GM23338 (cell line): ENCODE data around the gene GDPD5. TPM values are rescaled to one million over a fixed set of nuclear protein-coding genes. Genes with fewer than 3 reads are reported as not detected.

Experiments
- ATAC-seq: fragments of 200-7000 bp; cut with Tn5 transposase; 3 replicates; pipeline ENCODE4 v1.9.1; 2020
- DNase-seq: peaks from one replicate; pipeline ENCODE4 v3.0.0-alpha.2; 2015; ENCODE audit warnings: low spot score
- H2AFZ ChIP-seq: fragments of 200-600 bp; sonication (generic); 2 replicates; pipeline ENCODE4 v1.8.0; 2016; ENCODE audit warnings: antibody characterized with exemption, mild to moderate bottlenecking, moderate library complexity
- H3F3A ChIP-seq: fragments of 200-600 bp; sonication (generic); replicated peaks from 2 replicates; pipeline ENCODE4 v1.8.0; 2017; ENCODE audit warnings: antibody characterized with exemption, mixed run types, low read depth
- H3K27ac ChIP-seq: fragments of 200-600 bp; sonication (generic); 2 replicates; pipeline ENCODE4 v1.6.1; 2016; ENCODE audit warnings: low read depth
- H3K27me3 ChIP-seq: fragments of 200-600 bp; sonication (generic); 2 replicates; pipeline ENCODE4 v1.8.0; 2016; ENCODE audit warnings: mild to moderate bottlenecking, mixed run types, moderate library complexity; ENCODE audit not compliant: insufficient read depth
- H3K36me3 ChIP-seq: fragments of 200-600 bp; sonication (generic); 2 replicates; pipeline ENCODE4 v1.8.0; 2016; ENCODE audit warnings: mild to moderate bottlenecking; ENCODE audit not compliant: insufficient read depth
- H3K4me1 ChIP-seq: fragments of 200-600 bp; sonication (generic); 2 replicates; pipeline ENCODE4 v1.8.0; 2016; ENCODE audit warnings: mild to moderate bottlenecking, moderate library complexity; ENCODE audit not compliant: insufficient read depth
- H3K4me2 ChIP-seq: fragments of 200-600 bp; sonication (generic); 2 replicates; pipeline ENCODE4 v1.7.1; 2017; ENCODE audit warnings: mixed run types
- H3K4me3 ChIP-seq: fragments of 200-600 bp; sonication (generic); 2 replicates; pipeline ENCODE4 v1.6.1; 2016; ENCODE audit warnings: mixed run types
- H3K79me2 ChIP-seq: fragments of 200-600 bp; sonication (generic); replicated peaks from 2 replicates; pipeline ENCODE4 v1.8.0; 2017; ENCODE audit warnings: mild to moderate bottlenecking; ENCODE audit not compliant: insufficient read depth
- H3K9me2 ChIP-seq: fragments of 200-600 bp; sonication (generic); 2 replicates; pipeline ENCODE4 v1.8.0; 2017; ENCODE audit not compliant: insufficient read depth
- H4K20me1 ChIP-seq: fragments of 200-600 bp; sonication (generic); replicated peaks from 2 replicates; pipeline ENCODE4 v1.8.0; 2017; ENCODE audit warnings: mild to moderate bottlenecking; ENCODE audit not compliant: insufficient read depth
- H3K27ac Mint-ChIP-seq: 2 replicates; pipeline ENCODE4 v1.8.0; 2020; ENCODE audit warnings: inconsistent platforms, mild to moderate bottlenecking, moderate library complexity, mixed read lengths
- H3K27me3 Mint-ChIP-seq: 3 replicates; pipeline ENCODE4 v1.8.0; 2022; ENCODE audit warnings: low read depth, mild to moderate bottlenecking, moderate library complexity, mixed read lengths, inconsistent platforms; ENCODE audit not compliant: insufficient read depth, poor library complexity
- H3K36me3 Mint-ChIP-seq: 3 replicates; pipeline ENCODE4 v1.8.0; 2021; ENCODE audit warnings: low read depth, mild to moderate bottlenecking, inconsistent platforms, moderate library complexity, mixed read lengths
- H3K4me1 Mint-ChIP-seq: 3 replicates; pipeline ENCODE4 v1.8.0; 2020; ENCODE audit warnings: mild to moderate bottlenecking, inconsistent platforms, mixed read lengths
- H3K4me3 Mint-ChIP-seq: 3 replicates; pipeline ENCODE4 v1.8.0; 2021; ENCODE audit warnings: moderate library complexity, mild to moderate bottlenecking, inconsistent platforms, mixed read lengths
- H3K9me3 Mint-ChIP-seq: 3 replicates; pipeline ENCODE4 v1.8.0; 2020; ENCODE audit warnings: moderate library complexity, mild to moderate bottlenecking, inconsistent platforms, mixed read lengths
- CREB1 ChIP-seq: fragments of 250-450 bp; sonication (Bioruptor Pico); IDR thresholded peaks from 2 replicates; pipeline ENCODE4 v1.5.0; 2020; ENCODE audit warnings: low read depth, mild to moderate bottlenecking, moderate library complexity
- CTCF ChIP-seq, 2 experiments: fragments of 200-600 bp in 1 of 2; sonication (generic) in 1 of 2; conservative IDR thresholded peaks; 2 replicates each; pipeline versions ENCODE4 v1.5.1 to v1.6.1; 2016 to 2017; ENCODE audit warnings: antibody characterized with exemption in 2 of 2, low read depth in 2 of 2, mild to moderate bottlenecking in 2 of 2, moderate library complexity in 1 of 2
- ETS1 ChIP-seq: IDR thresholded peaks from 2 replicates; pipeline ENCODE4 v1.6.1; 2016; ENCODE audit warnings: antibody characterized with exemption
- EZH2 ChIP-seq: fragments of 200-600 bp; sonication (generic); IDR thresholded peaks from one replicate; pipeline ENCODE4 v1.8.0; 2017; ENCODE audit warnings: antibody characterized with exemption, mild to moderate bottlenecking, low read depth; ENCODE audit not compliant: unreplicated experiment
- EZH2phosphoT487 ChIP-seq: fragments of 200-600 bp; sonication (generic); IDR thresholded peaks from one replicate; pipeline ENCODE4 v1.8.1; 2018; ENCODE audit warnings: antibody characterized with exemption; ENCODE audit not compliant: unreplicated experiment
- JUNB ChIP-seq: IDR thresholded peaks from one replicate; pipeline ENCODE4 v1.6.1; 2016; ENCODE audit warnings: antibody characterized with exemption; ENCODE audit not compliant: unreplicated experiment
- NANOG ChIP-seq: IDR thresholded peaks from 2 replicates; pipeline ENCODE4 v1.6.1; 2016; ENCODE audit warnings: antibody characterized with exemption, borderline replicate concordance
- POLR2AphosphoS5 ChIP-seq: IDR thresholded peaks from 2 replicates; pipeline ENCODE4 v1.6.1; 2016; ENCODE audit warnings: antibody characterized with exemption, low read depth
- REST ChIP-seq: IDR thresholded peaks from one replicate; pipeline ENCODE4 v1.6.1; 2018; ENCODE audit warnings: antibody characterized with exemption; ENCODE audit not compliant: unreplicated experiment
- STAT1 ChIP-seq: IDR thresholded peaks from one replicate; pipeline ENCODE4 v1.6.1; 2016; ENCODE audit warnings: antibody characterized with exemption; ENCODE audit not compliant: unreplicated experiment
- ZNF114 ChIP-seq: fragments of 250-450 bp; sonication (Bioruptor Pico); IDR thresholded peaks from 2 replicates; pipeline ENCODE4 v1.5.0; 2020; ENCODE audit warnings: mild to moderate bottlenecking, moderate library complexity
- ZNF331 ChIP-seq: fragments of 250-450 bp; sonication (Bioruptor Pico); IDR thresholded peaks from 2 replicates; pipeline ENCODE4 v1.5.0; 2020; ENCODE audit warnings: low read depth, mild to moderate bottlenecking, moderate library complexity
- ZNF462 ChIP-seq: fragments of 250-450 bp; sonication (Bioruptor Pico); IDR thresholded peaks from 2 replicates; pipeline ENCODE4 v1.5.0; 2020; ENCODE audit warnings: mild to moderate bottlenecking, moderate library complexity
- polyA plus RNA-seq: library from polyadenylated mRNA; unstranded; fragments of >200 nt; fragmentation: Nextera tagmentation; extraction: Ambion mirVana; gene quantifications from 2 replicates; pipeline ENCODE4 v1.2.1, GENCODE V29; 2016
- total RNA-seq: library from RNA; depleted of rRNA; stranded (reverse); fragments of >200 nt; shearing (Covaris generic); gene quantifications from 2 replicates; pipeline ENCODE4 v1.2.3, GENCODE V29; 2014

GDPD5 gene
- total and polyA plus RNA-seq, 2 experiments from 2014 or later: 1.6 to 4.9 TPM

GRCh38 chr11:75469785-75470405 lies 55.8 kb downstream of the GDPD5 start:
- ATAC-seq (no peak), DNase-seq (no peak)
- no peak overlapping the region for H3K4me3 Mint-ChIP-seq
- H3K27me3 Mint-ChIP-seq: peaks cover 3% of the 10 kb centered on the region
- Histone ChIP-seq H3K9me2 (no peaks in the 10 kb centered on the region), H3F3A (no peaks in the 10 kb centered on the region), H3K27me3 (no peaks in the 10 kb centered on the region), H3K27ac (no peak overlapping the region), H3K36me3 (no peaks in the 10 kb centered on the region), H3K4me3 (no peak overlapping the region), H3K79me2 (no peaks in the 10 kb centered on the region), H3K4me1 (no peaks in the 10 kb centered on the region), H2AFZ (no peak overlapping the region), H3K4me2 (no peak overlapping the region), H4K20me1 (no peaks in the 10 kb centered on the region)
- no peaks in the 10 kb centered on the region; the same call in 2 of the 3 replicates for H3K36me3 Mint-ChIP-seq
- no peak for TF ChIP-seq STAT1
- no peak for TF ChIP-seq REST
- no peak for TF ChIP-seq EZH2phosphoT487
- no peak for TF ChIP-seq CREB1
- TF ChIP-seq ZNF331 (CRISPR knock-in tag): no peak
- no peak for TF ChIP-seq JUNB
- TF ChIP-seq EZH2: no peak
- TF ChIP-seq POLR2AphosphoS5: no peak
- TF ChIP-seq ZNF114 (CRISPR knock-in tag): no peak
- TF ChIP-seq CTCF (conservative IDR thresholded peaks at IDR 0.05; ENCODE audit: low read depth in 2 of 2): no peak
- no peak for TF ChIP-seq ETS1
- TF ChIP-seq NANOG: no peak
- no peak for TF ChIP-seq ZNF462 (CRISPR knock-in tag)
- H3K27ac Mint-ChIP-seq: no peak overlapping the region
- H3K9me3 Mint-ChIP-seq: no peaks in the 10 kb centered on the region
- peaks cover 35% of the 10 kb centered on the region for H3K4me1 Mint-ChIP-seq
